GM21367 (cell line): ENCODE results near the gene F11R.
A peak's percentile ranks its signal among the peaks of the same experiment; 100 is the strongest.
"Not testable (repeated sequence)": the region's sequence is repeated elsewhere in the genome, so short reads cannot be mapped to it uniquely, and the experiment has no call there.

Source experiments
- ATAC-seq: cut with Tn5 transposase; IDR thresholded peaks from one replicate; pipeline ENCODE4 v1.9.1; 2021; ENCODE audit not compliant: unreplicated experiment

F11R gene

GRCh38 chr1:161020509-161021164 is at the start of gene F11R:
TSS of gene F11R (minus strand) at chr1:161021152. CDS start at chr1:161021073, 79 bp downstream.
- peak; percentile 29 for ATAC-seq

GRCh38 chr1:161069731-161070270 is 48.8 kb upstream of the F11R start, which contains the start of gene ARHGAP30:
TSS of gene ARHGAP30 (minus strand) at chr1:161069891. CDS start at chr1:161069624, 267 bp downstream.
- peak; percentile 78 for ATAC-seq

GRCh38 chr1:161069241-161069640 is 48.3 kb upstream of the F11R start:
- ATAC-seq = no peak

GRCh38 chr1:161068306-161069234 is 47.6 kb upstream of the F11R start:
- peak; percentile 45 for ATAC-seq

GRCh38 chr1:161066694-161067093 is 45.7 kb upstream of the F11R start:
- no peak for ATAC-seq

GRCh38 chr1:161065681-161066080 is 44.7 kb upstream of the F11R start:
- not testable (repeated sequence) for ATAC-seq

- not testable (repeated sequence) for ATAC-seq
Observed at GRCh38 chr1:161063936-161064335, 43.0 kb upstream of the F11R start.

GRCh38 chr1:161061419-161061818 is 40.5 kb upstream of the F11R start:
- no peak for ATAC-seq

GRCh38 chr1:161059293-161059692 is 38.3 kb upstream of the F11R start:
- ATAC-seq = no peak

GRCh38 chr1:161054805-161055204 is 33.9 kb upstream of the F11R start:
- ATAC-seq = no peak

GRCh38 chr1:161054232-161054631 is 33.3 kb upstream of the F11R start:
- no peak for ATAC-seq

GRCh38 chr1:161052899-161053298 is 31.9 kb upstream of the F11R start:
- no peak for ATAC-seq

GRCh38 chr1:161051219-161051618 is 30.3 kb upstream of the F11R start:
- ATAC-seq = no peak

GRCh38 chr1:161048949-161049722 is 28.2 kb upstream of the F11R start:
- no peak for ATAC-seq

GRCh38 chr1:161047436-161048420 is 26.8 kb upstream of the F11R start:
- no peak for ATAC-seq

- peak; percentile 37 for ATAC-seq
Observed at GRCh38 chr1:161046605-161047228, 25.8 kb upstream of the F11R start.

GRCh38 chr1:161045736-161046604 is 25.0 kb upstream of the F11R start, which contains the start of gene USF1:
TSS of gene USF1 (minus strand) at chr1:161045977. CDS start at chr1:161043275, 2,702 bp downstream.
- ATAC-seq = peak; percentile 39
